HFFc6 (cell line): ENCODE data around the gene DLK1. TPM values are rescaled to one million over a fixed set of nuclear protein-coding genes. Genes with fewer than 3 reads are reported as not detected.
A peak's percentile ranks its signal among the peaks of the same experiment; 100 is the strongest.

Experiments
- DNase-seq: peaks from one replicate; pipeline ENCODE4 v3.0.0-alpha.2; 2018
- H3K27ac Mint-ChIP-seq: 2 replicates; pipeline ENCODE4 v1.8.0; 2020; ENCODE audit warnings: mild to moderate bottlenecking, mixed read lengths
- H3K27me3 Mint-ChIP-seq: 2 replicates; pipeline ENCODE4 v1.8.0; 2021; ENCODE audit warnings: mild to moderate bottlenecking, moderate library complexity, mixed read lengths; ENCODE audit not compliant: insufficient read depth
- H3K36me3 Mint-ChIP-seq: 2 replicates; pipeline ENCODE4 v1.8.0; 2021; ENCODE audit warnings: low read depth, mixed read lengths
- H3K4me1 Mint-ChIP-seq: 2 replicates; pipeline ENCODE4 v1.8.0; 2020; ENCODE audit warnings: low read depth, mixed read lengths
- H3K4me3 Mint-ChIP-seq: 2 replicates; pipeline ENCODE4 v1.8.0; 2020; ENCODE audit warnings: mild to moderate bottlenecking, moderate library complexity, mixed read lengths
- H3K9me3 Mint-ChIP-seq: 2 replicates; pipeline ENCODE4 v1.8.0; 2020; ENCODE audit warnings: mild to moderate bottlenecking, mixed read lengths
- total RNA-seq, 6 experiments: library from RNA; stranded (reverse); fragmentation: NEBNext Ultra II Directional; extraction: Animal tissue kit (Norgen Biotek cat#: 25700); gene quantifications; 2 replicates in 1 of 6; 3 replicates in 5 of 6; pipeline ENCODE4 v1.2.3, GENCODE V29; 2021
- TF ChIP-seq, protein P1 (sequence below): fragments of 200-600 bp; sonication (generic); IDR thresholded peaks from 2 replicates; pipeline ENCODE4 v1.5.0; 2021; ENCODE audit warnings: antibody characterized with exemption, mild to moderate bottlenecking

The DLK1 gene
- total RNA-seq, 6 experiments from 2014 or later: not detected

DNA sequence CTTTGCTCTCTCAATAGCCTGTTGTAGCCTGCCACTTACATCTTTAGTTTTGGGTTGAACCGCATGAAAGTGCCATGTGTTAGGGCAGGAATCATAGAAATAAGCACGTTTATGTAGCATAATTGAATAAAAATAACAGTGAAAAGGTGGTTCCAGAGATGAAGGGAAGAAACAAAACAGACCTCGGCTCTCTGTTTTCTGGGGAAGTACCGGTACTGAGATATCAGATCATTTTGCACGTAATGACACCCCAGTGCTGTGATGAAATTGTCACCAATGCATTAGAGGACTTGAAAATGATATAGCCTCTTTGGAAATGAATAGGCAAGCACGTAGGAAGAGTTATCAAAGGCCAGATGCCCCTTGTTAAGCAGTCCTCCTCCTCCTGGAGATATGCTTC lies 42.5 kb upstream of the DLK1 start:
- TF ChIP-seq, protein P1, sequence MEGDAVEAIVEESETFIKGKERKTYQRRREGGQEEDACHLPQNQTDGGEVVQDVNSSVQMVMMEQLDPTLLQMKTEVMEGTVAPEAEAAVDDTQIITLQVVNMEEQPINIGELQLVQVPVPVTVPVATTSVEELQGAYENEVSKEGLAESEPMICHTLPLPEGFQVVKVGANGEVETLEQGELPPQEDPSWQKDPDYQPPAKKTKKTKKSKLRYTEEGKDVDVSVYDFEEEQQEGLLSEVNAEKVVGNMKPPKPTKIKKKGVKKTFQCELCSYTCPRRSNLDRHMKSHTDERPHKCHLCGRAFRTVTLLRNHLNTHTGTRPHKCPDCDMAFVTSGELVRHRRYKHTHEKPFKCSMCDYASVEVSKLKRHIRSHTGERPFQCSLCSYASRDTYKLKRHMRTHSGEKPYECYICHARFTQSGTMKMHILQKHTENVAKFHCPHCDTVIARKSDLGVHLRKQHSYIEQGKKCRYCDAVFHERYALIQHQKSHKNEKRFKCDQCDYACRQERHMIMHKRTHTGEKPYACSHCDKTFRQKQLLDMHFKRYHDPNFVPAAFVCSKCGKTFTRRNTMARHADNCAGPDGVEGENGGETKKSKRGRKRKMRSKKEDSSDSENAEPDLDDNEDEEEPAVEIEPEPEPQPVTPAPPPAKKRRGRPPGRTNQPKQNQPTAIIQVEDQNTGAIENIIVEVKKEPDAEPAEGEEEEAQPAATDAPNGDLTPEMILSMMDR: no peak
- Mint-ChIP-seq H3K27me3 (peaks cover 5% of the 10 kb centered on the region), H3K4me1 (peaks cover 52% of the 10 kb centered on the region), H3K36me3 (peaks cover 5% of the 10 kb centered on the region; the same call in 1 of the 2 replicates), H3K27ac (no peak overlapping the region), H3K9me3 (no peaks in the 10 kb centered on the region), H3K4me3 (no peak overlapping the region)
- DNase-seq: no peak

- no peak for DNase-seq
- Mint-ChIP-seq H3K36me3 (peaks cover 5% of the 10 kb centered on the region; the same call in 1 of the 2 replicates), H3K27ac (no peak overlapping the region), H3K9me3 (no peaks in the 10 kb centered on the region), H3K4me3 (no peak overlapping the region), H3K4me1 (peaks cover 49% of the 10 kb centered on the region), H3K27me3 (peaks cover 2% of the 10 kb centered on the region; the same call in 1 of the 2 replicates)
- TF ChIP-seq, protein P1: no peak
Observed at GRCh38 chr14:100684961-100685360, 41.7 kb upstream of the DLK1 start.

GRCh38 chr14:100686858-100687257 lies 39.8 kb upstream of the DLK1 start:
- H3K36me3 Mint-ChIP-seq: peaks cover 5% of the 10 kb centered on the region; the same call in 1 of the 2 replicates
- H3K27me3 Mint-ChIP-seq: no peaks in the 10 kb centered on the region; the same call in 1 of the 2 replicates

GRCh38 chr14:100687386-100687785 lies 39.3 kb upstream of the DLK1 start:
- TF ChIP-seq, protein P1: no peak
- DNase-seq: no peak
- Mint-ChIP-seq H3K4me1 (peaks cover 54% of the 10 kb centered on the region), H3K27me3 (no peaks in the 10 kb centered on the region; the same call in 1 of the 2 replicates), H3K4me3 (no peak overlapping the region), H3K27ac (no peak overlapping the region), H3K9me3 (no peaks in the 10 kb centered on the region), H3K36me3 (peaks cover 5% of the 10 kb centered on the region; the same call in 1 of the 2 replicates)

More at GRCh38 chr14:100686858-100687257, 39.8 kb upstream of the DLK1 start:
- H3K4me1 Mint-ChIP-seq: peaks cover 49% of the 10 kb centered on the region
- no peaks in the 10 kb centered on the region for H3K9me3 Mint-ChIP-seq
- H3K27ac Mint-ChIP-seq: no peak overlapping the region
- no peak for DNase-seq
- TF ChIP-seq, protein P1: no peak
- H3K4me3 Mint-ChIP-seq: no peak overlapping the region

DNA sequence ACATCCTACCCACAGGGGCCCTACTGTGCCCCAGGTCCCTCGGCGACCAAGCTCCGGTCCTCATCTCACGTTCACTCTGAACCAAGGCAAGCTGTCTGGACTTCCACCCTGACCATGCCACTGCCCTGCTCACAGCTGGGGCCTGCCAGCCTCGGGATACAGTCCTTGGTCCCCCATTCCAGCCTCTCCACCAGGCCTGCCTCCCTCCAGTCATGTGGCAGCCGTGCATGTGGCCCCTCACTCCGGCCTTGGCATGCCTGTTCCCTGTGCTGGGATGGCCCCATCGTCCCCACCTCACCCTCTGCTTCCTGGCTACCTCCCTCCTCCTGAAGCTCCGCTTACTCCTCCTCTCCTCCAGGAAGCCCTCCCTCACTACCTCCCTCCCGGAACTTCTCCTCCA lies 38.6 kb upstream of the DLK1 start:
- H3K27ac Mint-ChIP-seq: peak overlapping the region; percentile 12; the same call in 1 of the 2 replicates

More for the DNA sequence above, 38.6 kb upstream of the DLK1 start:
- Mint-ChIP-seq H3K4me1 (peaks cover 61% of the 10 kb centered on the region), H3K36me3 (peaks cover under 1% of the 10 kb centered on the region; the same call in 1 of the 2 replicates), H3K27me3 (no peaks in the 10 kb centered on the region; the same call in 1 of the 2 replicates), H3K9me3 (no peaks in the 10 kb centered on the region), H3K4me3 (no peak overlapping the region)
- TF ChIP-seq, protein P1: no peak
- no peak for DNase-seq
